Neural crest cell (in vitro differentiated cells): ENCODE measurements around the gene PCDHGA5. TPM values are rescaled to one million over a fixed set of nuclear protein-coding genes. Genes with fewer than 3 reads are reported as not detected.
"Not testable (repeated sequence)": the region's sequence is repeated elsewhere in the genome, so short reads cannot be mapped to it uniquely, and the experiment has no call there.

Experiments used
- DNase-seq: peaks from one replicate; pipeline ENCODE4 v3.0.0; 2021; ENCODE audit warnings: low read depth, mixed read lengths, low spot score
- H3K27ac Mint-ChIP-seq: one replicate; pipeline ENCODE4 v1.8.0; 2021; ENCODE audit warnings: mild to moderate bottlenecking, mixed read lengths; ENCODE audit not compliant: unreplicated experiment
- H3K27me3 Mint-ChIP-seq: 2 replicates; pipeline ENCODE4 v1.8.0; 2021; ENCODE audit warnings: low read depth, mild to moderate bottlenecking, mixed read lengths
- H3K36me3 Mint-ChIP-seq: 2 replicates; pipeline ENCODE4 v1.8.0; 2021; ENCODE audit warnings: low read depth, mild to moderate bottlenecking, mixed read lengths
- H3K4me1 Mint-ChIP-seq: 2 replicates; pipeline ENCODE4 v1.8.0; 2021; ENCODE audit warnings: mixed read lengths
- H3K4me3 Mint-ChIP-seq: one replicate; pipeline ENCODE4 v1.8.0; 2021; ENCODE audit warnings: mild to moderate bottlenecking, mixed read lengths
- H3K9me3 Mint-ChIP-seq: 2 replicates; pipeline ENCODE4 v1.8.0; 2021; ENCODE audit warnings: mixed read lengths
- CTCF ChIP-seq: fragments of 200-600 bp; sonication (generic); conservative IDR thresholded peaks from 2 replicates; pipeline ENCODE4 v1.5.0; 2021; ENCODE audit warnings: antibody characterized with exemption, mild to moderate bottlenecking
- total RNA-seq: library from RNA; stranded (reverse); gene quantifications from 2 replicates; pipeline ENCODE4 v1.2.1, GENCODE V29; 2021

PCDHGA5 gene
- total RNA-seq, 1 donor from 2014 or later = 0.51 TPM

GRCh38 chr5:141322261-141322660 lies 41.7 kb upstream of the PCDHGA5 start:
- peaks cover 12% of the 10 kb centered on the region for H3K27me3 Mint-ChIP-seq
- no peak overlapping the region for H3K27ac Mint-ChIP-seq
- DNase-seq = no peak
- H3K36me3 Mint-ChIP-seq = peaks cover 49% of the 10 kb centered on the region
- peaks cover 28% of the 10 kb centered on the region for H3K9me3 Mint-ChIP-seq
- H3K4me1 Mint-ChIP-seq = peaks cover 24% of the 10 kb centered on the region
- TF ChIP-seq CTCF = no peak
- peak overlapping the region; percentile 94 for H3K4me3 Mint-ChIP-seq

- TF ChIP-seq CTCF = peak; percentile 64
- Mint-ChIP-seq H3K27me3 (peaks cover 2% of the 10 kb centered on the region), H3K27ac (peak overlapping the region; percentile 92), H3K4me3 (peak overlapping the region; percentile 62), H3K9me3 (peaks cover 11% of the 10 kb centered on the region), H3K36me3 (peaks cover 28% of the 10 kb centered on the region), H3K4me1 (no peaks in the 10 kb centered on the region)
- DNase-seq = no peak
Measured at GRCh38 chr5:141326088-141326854, 37.7 kb upstream of the PCDHGA5 start.

GRCh38 chr5:141328231-141328630 lies 35.7 kb upstream of the PCDHGA5 start:
- no peak for TF ChIP-seq CTCF
- Mint-ChIP-seq H3K27ac (no peak overlapping the region), H3K27me3 (peaks cover 2% of the 10 kb centered on the region), H3K4me3 (no peak overlapping the region), H3K9me3 (peaks cover 11% of the 10 kb centered on the region), H3K4me1 (no peaks in the 10 kb centered on the region), H3K36me3 (peaks cover 23% of the 10 kb centered on the region)
- DNase-seq = no peak

- H3K4me3 Mint-ChIP-seq = no peak within 1 kb of the TSS
- H3K4me1 Mint-ChIP-seq = no peaks in the 10 kb centered on the region
- peaks cover 21% of the 10 kb centered on the region for H3K36me3 Mint-ChIP-seq
- DNase-seq = no peak
- peaks cover 15% of the 10 kb centered on the region for H3K9me3 Mint-ChIP-seq
- H3K27me3 Mint-ChIP-seq = peaks cover 2% of the 10 kb centered on the region
- H3K27ac Mint-ChIP-seq = no peak within 1 kb of the TSS
- peak; percentile 34 for TF ChIP-seq CTCF
Measured at GRCh38 chr5:141330299-141331080, 33.5 kb upstream of the PCDHGA5 start, which contains the start of gene PCDHGA1. Gene PCDHGA1 (plus strand): TSS chr5:141330514.

- Mint-ChIP-seq H3K36me3 (peaks cover 23% of the 10 kb centered on the region), H3K9me3 (peaks cover 20% of the 10 kb centered on the region)
- not testable (repeated sequence) for H3K27me3 Mint-ChIP-seq, DNase-seq, H3K4me3 Mint-ChIP-seq, H3K4me1 Mint-ChIP-seq, H3K27ac Mint-ChIP-seq
Measured at GRCh38 chr5:141332571-141332970, 31.4 kb upstream of the PCDHGA5 start.
